KMS-11 (cell line): Measurements from ENCODE around the gene EDIL3.

ENCODE experiments used
- H2AFZ ChIP-seq: fragments of 200-600 bp; sonication (generic); 2 replicates; pipeline ENCODE4 v1.6.1; 2016; ENCODE audit warnings: antibody characterized with exemption, mixed run types, low read depth
- H3K27ac ChIP-seq: fragments of 200-600 bp; sonication (generic); 2 replicates; pipeline ENCODE4 v1.6.1; 2016; ENCODE audit warnings: mild to moderate bottlenecking, mixed run types
- H3K27me3 ChIP-seq: fragments of 200-600 bp; sonication (generic); 2 replicates; pipeline ENCODE4 v1.6.1; 2017; ENCODE audit warnings: mild to moderate bottlenecking, low read depth, mixed run types, moderate library complexity; ENCODE audit not compliant: insufficient read depth
- H3K36me3 ChIP-seq: fragments of 200-600 bp; sonication (generic); 2 replicates; pipeline ENCODE4 v1.6.1; 2017; ENCODE audit warnings: mild to moderate bottlenecking, mixed run types; ENCODE audit not compliant: insufficient read depth
- H3K4me1 ChIP-seq: fragments of 200-600 bp; sonication (generic); 2 replicates; pipeline ENCODE4 v1.6.1; 2016; ENCODE audit warnings: mild to moderate bottlenecking, low read depth, mixed run types; ENCODE audit not compliant: poor library complexity, severe bottlenecking
- H3K4me2 ChIP-seq: fragments of 200-600 bp; sonication (generic); 2 replicates; pipeline ENCODE4 v1.7.0; 2016; ENCODE audit warnings: mild to moderate bottlenecking, mixed run types
- H3K4me3 ChIP-seq: fragments of 200-600 bp; sonication (generic); IDR thresholded peaks from 2 replicates; pipeline ENCODE4 v1.6.1; 2017; ENCODE audit warnings: low read depth, low read length, mixed read lengths; ENCODE audit not compliant: insufficient read depth
- H3K79me2 ChIP-seq: fragments of 200-600 bp; sonication (generic); 2 replicates; pipeline ENCODE4 v1.6.1; 2016; ENCODE audit warnings: low read depth, mixed run types; ENCODE audit not compliant: insufficient read depth
- H3K9ac ChIP-seq: fragments of 200-600 bp; sonication (generic); 2 replicates; pipeline ENCODE4 v1.6.1; 2016; ENCODE audit warnings: mild to moderate bottlenecking, mixed run types
- H4K20me1 ChIP-seq: fragments of 200-600 bp; sonication (generic); 2 replicates; pipeline ENCODE4 v1.6.1; 2016; ENCODE audit warnings: mild to moderate bottlenecking, mixed run types; ENCODE audit not compliant: insufficient read depth
- TF ChIP-seq, protein P1 (sequence below): fragments of 200-600 bp; sonication (generic); conservative IDR thresholded peaks from 2 replicates; pipeline ENCODE4 v1.6.1; 2017; ENCODE audit warnings: low read depth, mild to moderate bottlenecking, antibody characterized with exemption, low read length, moderate library complexity, mixed read lengths

EDIL3 gene

GRCh38 chr5:83899326-83899970 is 485.2 kb downstream of the EDIL3 start:
- Histone ChIP-seq H3K36me3 (no peaks in the 10 kb centered on the region), H3K79me2 (no peaks in the 10 kb centered on the region), H4K20me1 (no peaks in the 10 kb centered on the region), H3K27ac (no peak overlapping the region), H3K27me3 (no peaks in the 10 kb centered on the region), H3K4me2 (no peak overlapping the region), H3K4me3 (no peak overlapping the region), H3K9ac (no peak overlapping the region), H3K4me1 (no peaks in the 10 kb centered on the region), H2AFZ (no peak overlapping the region)
- TF ChIP-seq, protein P1, sequence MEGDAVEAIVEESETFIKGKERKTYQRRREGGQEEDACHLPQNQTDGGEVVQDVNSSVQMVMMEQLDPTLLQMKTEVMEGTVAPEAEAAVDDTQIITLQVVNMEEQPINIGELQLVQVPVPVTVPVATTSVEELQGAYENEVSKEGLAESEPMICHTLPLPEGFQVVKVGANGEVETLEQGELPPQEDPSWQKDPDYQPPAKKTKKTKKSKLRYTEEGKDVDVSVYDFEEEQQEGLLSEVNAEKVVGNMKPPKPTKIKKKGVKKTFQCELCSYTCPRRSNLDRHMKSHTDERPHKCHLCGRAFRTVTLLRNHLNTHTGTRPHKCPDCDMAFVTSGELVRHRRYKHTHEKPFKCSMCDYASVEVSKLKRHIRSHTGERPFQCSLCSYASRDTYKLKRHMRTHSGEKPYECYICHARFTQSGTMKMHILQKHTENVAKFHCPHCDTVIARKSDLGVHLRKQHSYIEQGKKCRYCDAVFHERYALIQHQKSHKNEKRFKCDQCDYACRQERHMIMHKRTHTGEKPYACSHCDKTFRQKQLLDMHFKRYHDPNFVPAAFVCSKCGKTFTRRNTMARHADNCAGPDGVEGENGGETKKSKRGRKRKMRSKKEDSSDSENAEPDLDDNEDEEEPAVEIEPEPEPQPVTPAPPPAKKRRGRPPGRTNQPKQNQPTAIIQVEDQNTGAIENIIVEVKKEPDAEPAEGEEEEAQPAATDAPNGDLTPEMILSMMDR: no peak

DNA sequence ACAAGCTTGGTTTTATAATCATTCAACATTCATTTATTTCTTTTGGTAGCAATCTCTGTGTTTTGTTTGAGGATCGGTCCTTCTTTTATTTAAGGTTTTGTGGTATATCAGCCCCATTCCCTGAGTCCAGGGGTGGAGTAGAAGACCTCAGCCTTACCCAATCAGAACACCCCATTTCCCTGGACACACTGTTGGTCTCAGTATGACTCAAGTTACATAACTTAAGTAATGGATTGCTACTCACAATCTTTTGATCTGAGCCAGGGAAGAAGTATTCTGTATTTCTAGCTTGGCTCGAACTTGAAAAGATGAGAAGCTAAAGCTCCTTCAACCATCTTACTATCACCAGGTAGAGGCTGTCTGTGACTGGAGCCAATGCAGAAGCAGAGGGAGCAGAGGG is 488.8 kb downstream of the EDIL3 start:
- H3K4me2 ChIP-seq: no peak overlapping the region
- no peaks in the 10 kb centered on the region for H3K79me2 ChIP-seq
- H3K9ac ChIP-seq: no peak overlapping the region
- no peaks in the 10 kb centered on the region for H3K4me1 ChIP-seq
- H3K27me3 ChIP-seq: no peaks in the 10 kb centered on the region
- no peaks in the 10 kb centered on the region for H3K36me3 ChIP-seq
- H3K27ac ChIP-seq: no peak overlapping the region
- no peaks in the 10 kb centered on the region for H4K20me1 ChIP-seq
- no peak overlapping the region for H3K4me3 ChIP-seq
- TF ChIP-seq, protein P1: no peak
- no peak overlapping the region for H2AFZ ChIP-seq

DNA sequence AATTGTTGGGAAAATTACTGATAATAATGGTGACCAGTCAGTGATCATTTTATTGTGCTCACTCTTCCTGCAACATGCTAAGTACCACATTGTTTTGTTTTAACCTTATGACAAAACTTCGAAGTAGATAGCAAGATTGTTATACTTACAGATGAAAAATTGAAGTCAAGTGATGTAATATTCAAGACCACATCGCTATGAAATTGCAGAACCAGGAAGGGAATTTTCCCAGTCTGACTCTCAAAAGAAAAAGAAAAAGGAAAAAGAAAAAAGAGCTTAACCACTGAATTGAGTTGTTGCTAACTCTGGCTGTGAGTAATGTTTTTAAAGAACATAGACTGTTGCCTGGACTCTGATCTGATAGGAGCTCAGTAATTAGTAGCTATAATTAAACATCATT is 493.4 kb downstream of the EDIL3 start:
- Histone ChIP-seq H2AFZ (no peak overlapping the region), H3K4me1 (no peaks in the 10 kb centered on the region), H3K36me3 (no peaks in the 10 kb centered on the region), H3K27ac (no peak overlapping the region), H3K4me3 (no peak overlapping the region), H3K79me2 (no peaks in the 10 kb centered on the region), H4K20me1 (no peaks in the 10 kb centered on the region), H3K9ac (no peak overlapping the region), H3K4me2 (no peak overlapping the region), H3K27me3 (no peaks in the 10 kb centered on the region)
- TF ChIP-seq, protein P1: no peak
